BE2C (cell line): ENCODE measurements around the gene SLC24A1. TPM values are rescaled to one million over a fixed set of nuclear protein-coding genes. Genes with fewer than 3 reads are reported as not detected.

Source experiments
- DNase-seq: peaks from one replicate; pipeline ENCODE4 v3.0.0-alpha.2; 2020
- H3K27me3 ChIP-seq: fragments of 250-450 bp; sonication (Bioruptor Pico); 2 replicates; pipeline ENCODE4 v1.5.1; 2020; ENCODE audit warnings: mild to moderate bottlenecking
- H3K36me3 ChIP-seq: fragments of 250-450 bp; sonication (Bioruptor Pico); 2 replicates; pipeline ENCODE4 v1.5.1; 2020; ENCODE audit warnings: mild to moderate bottlenecking
- H3K4me1 ChIP-seq: fragments of 250-450 bp; sonication (Bioruptor Pico); 2 replicates; pipeline ENCODE4 v1.5.1; 2020
- H3K4me3 ChIP-seq: 2 replicates; pipeline ENCODE4 v1.5.1; 2011; ENCODE audit warnings: low read depth, low read length
- H3K9me3 ChIP-seq: fragments of 250-450 bp; sonication (Bioruptor Pico); 2 replicates; pipeline ENCODE4 v1.5.1; 2020
- polyA plus RNA-seq: library from polyadenylated mRNA; unstranded; fragments of >200 nt; gene quantifications from one replicate; pipeline ENCODE4 v1.2.1, GENCODE V29; 2012; ENCODE audit warnings: low read depth, missing spikeins; ENCODE audit not compliant: insufficient read length, insufficient read depth
- TF ChIP-seq, protein P1 (sequence below): IDR thresholded peaks from 2 replicates; pipeline ENCODE4 v1.5.1; 2012; ENCODE audit warnings: mild to moderate bottlenecking, low read depth, low read length

The SLC24A1 gene
- 3.8 TPM for polyA plus RNA-seq

DNA sequence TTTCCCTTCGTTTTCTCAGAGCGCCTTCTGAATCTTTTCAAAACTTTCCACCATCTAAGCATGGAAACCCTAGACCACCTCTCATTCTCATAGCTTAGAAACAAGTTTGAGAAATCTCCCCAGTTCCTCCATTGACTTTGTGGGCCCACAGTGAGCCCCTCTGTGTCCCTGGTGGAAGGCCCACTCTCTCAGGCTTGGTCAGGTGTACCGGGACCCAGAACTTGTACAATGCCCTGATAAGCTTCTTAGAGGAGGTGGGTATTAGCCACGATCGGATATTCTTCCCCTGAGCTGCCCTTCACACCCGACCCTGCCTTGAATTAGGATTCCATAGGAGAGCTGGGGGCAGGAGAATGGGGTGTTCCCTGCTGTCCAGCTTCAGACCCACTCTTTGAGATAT is at the start of gene SLC24A1:
Gene SLC24A1 (plus strand): TSS at position 301 of the 400 bp plus-strand sequence. CDS start 2,143 bp downstream, outside the sequence.
- Histone ChIP-seq H3K4me3 (no peak within 1 kb of the TSS), H3K4me1 (no peaks in the 10 kb centered on the region), H3K27me3 (no peaks in the 10 kb centered on the region), H3K36me3 (no peaks in the 10 kb centered on the region), H3K9me3 (no peaks in the 10 kb centered on the region)
- DNase-seq: no peak
- TF ChIP-seq, protein P1, sequence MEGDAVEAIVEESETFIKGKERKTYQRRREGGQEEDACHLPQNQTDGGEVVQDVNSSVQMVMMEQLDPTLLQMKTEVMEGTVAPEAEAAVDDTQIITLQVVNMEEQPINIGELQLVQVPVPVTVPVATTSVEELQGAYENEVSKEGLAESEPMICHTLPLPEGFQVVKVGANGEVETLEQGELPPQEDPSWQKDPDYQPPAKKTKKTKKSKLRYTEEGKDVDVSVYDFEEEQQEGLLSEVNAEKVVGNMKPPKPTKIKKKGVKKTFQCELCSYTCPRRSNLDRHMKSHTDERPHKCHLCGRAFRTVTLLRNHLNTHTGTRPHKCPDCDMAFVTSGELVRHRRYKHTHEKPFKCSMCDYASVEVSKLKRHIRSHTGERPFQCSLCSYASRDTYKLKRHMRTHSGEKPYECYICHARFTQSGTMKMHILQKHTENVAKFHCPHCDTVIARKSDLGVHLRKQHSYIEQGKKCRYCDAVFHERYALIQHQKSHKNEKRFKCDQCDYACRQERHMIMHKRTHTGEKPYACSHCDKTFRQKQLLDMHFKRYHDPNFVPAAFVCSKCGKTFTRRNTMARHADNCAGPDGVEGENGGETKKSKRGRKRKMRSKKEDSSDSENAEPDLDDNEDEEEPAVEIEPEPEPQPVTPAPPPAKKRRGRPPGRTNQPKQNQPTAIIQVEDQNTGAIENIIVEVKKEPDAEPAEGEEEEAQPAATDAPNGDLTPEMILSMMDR: no peak

DNA sequence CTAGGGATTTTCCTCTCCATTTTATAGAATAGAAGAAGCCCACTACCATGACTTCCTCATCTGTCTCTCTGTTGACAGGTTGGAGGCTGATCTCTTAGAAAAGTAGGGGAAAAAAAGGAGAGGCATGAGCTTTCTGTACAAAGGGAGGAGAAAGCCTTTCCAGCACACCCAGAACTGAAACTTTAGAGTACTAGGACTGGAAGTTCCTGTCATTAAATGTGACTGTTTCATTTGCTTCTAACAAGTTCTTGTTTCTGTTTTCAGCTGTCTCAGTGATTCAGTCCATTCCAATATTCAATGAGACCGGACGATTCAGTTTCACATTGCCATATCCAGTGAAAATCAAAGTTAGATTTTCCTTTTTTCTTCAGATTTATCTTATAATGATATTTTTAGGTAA is 49.8 kb upstream of the SLC24A1 start:
- Histone ChIP-seq H3K4me3 (no peak overlapping the region), H3K4me1 (no peaks in the 10 kb centered on the region), H3K36me3 (peaks cover 72% of the 10 kb centered on the region), H3K9me3 (no peaks in the 10 kb centered on the region), H3K27me3 (no peaks in the 10 kb centered on the region)
- TF ChIP-seq, protein P1: no peak
- DNase-seq: no peak

DNA sequence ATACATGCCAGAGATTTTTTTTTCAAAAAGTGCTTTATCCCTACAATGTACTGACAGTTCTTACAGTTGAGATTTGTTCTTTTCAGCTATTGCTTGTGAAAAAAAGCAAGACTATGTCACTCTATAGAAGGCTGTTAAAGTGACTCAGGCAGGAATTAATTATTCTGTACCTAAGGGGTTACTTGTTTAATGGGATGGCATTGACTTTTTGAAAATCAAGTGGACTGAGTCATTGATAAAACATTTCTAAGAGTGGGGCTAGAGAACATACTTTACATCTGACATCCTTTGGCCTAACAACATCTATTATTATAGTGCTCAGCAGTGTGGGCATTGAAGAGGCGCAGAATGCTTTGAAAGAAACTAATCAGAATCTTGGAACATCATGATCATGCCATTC is 45.1 kb upstream of the SLC24A1 start:
- Histone ChIP-seq H3K27me3 (no peaks in the 10 kb centered on the region), H3K4me1 (peaks cover 13% of the 10 kb centered on the region), H3K4me3 (no peak overlapping the region), H3K9me3 (no peaks in the 10 kb centered on the region), H3K36me3 (peaks cover 72% of the 10 kb centered on the region)
- no peak for DNase-seq
- TF ChIP-seq, protein P1: no peak

- TF ChIP-seq, protein P1: no peak
- H3K27me3 ChIP-seq: no peaks in the 10 kb centered on the region
- H3K9me3 ChIP-seq: no peaks in the 10 kb centered on the region
- peaks cover 66% of the 10 kb centered on the region for H3K36me3 ChIP-seq
- H3K4me3 ChIP-seq: no peak overlapping the region
- no peak for DNase-seq
- peaks cover 13% of the 10 kb centered on the region for H3K4me1 ChIP-seq
Observed at GRCh38 chr15:65577129-65577996, 44.4 kb upstream of the SLC24A1 start.

- no peaks in the 10 kb centered on the region for H3K27me3 ChIP-seq
- H3K9me3 ChIP-seq: no peaks in the 10 kb centered on the region
- H3K4me1 ChIP-seq: peaks cover 13% of the 10 kb centered on the region
- DNase-seq: no peak
- no peak overlapping the region for H3K4me3 ChIP-seq
- TF ChIP-seq, protein P1: no peak
- H3K36me3 ChIP-seq: peaks cover 67% of the 10 kb centered on the region
Observed at GRCh38 chr15:65578904-65579728, 42.6 kb upstream of the SLC24A1 start.
